Activated gamma-delta T cell treated with Interleukin-2 at 50 U/mL for 16 hours (primary cell): ENCODE results near the gene IFI30.

Experiments
- DNase-seq: peaks from one replicate; pipeline ENCODE4 v3.0.0-alpha.2; 2020

Gene IFI30

DNA sequence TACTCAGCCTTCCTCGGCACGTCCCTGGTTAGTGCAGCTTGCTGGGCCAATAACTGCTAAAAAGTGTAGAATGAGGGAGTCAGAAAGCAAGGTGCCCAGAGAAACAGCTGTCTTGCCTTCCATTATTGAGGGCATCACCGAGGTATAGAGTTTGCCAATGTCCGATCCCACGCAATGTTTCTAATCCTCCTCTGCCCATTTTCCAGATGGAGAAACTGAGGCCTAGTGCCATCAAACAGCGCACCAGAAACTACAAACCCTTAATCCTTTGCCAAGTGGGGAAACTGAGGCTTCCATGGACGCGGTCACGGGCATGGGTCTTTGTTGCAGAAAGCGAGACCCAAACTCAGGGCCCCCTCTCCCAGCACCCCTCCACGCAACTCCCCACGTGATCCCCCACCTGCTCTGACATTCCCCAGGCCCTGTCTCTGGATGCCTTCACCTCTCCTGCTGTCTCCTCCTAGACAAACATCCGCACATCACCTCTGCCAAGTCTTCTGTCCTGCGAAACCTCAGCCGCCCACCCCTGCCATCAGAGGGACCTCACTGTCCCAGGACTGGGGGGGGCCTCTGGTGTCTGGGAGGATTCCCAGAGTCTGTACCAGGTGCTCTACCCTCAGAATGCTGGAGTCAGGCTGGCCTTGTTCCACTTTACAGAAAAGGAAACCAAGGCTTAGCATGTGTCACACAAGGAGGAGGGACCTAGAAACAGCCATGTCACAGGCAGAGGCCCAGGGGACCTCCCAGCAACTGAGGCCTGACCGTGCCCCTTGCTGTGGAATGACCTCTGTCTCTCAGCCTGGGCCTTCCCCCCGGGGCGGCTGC is 53.6 kb downstream of the IFI30 start:
- DNase-seq: no peak
